Adrenal gland (tissue), 5 donors: ENCODE results near the gene ZNF787.

Experiments
- CTCF ChIP-seq, 6 experiments: fragments of 450-650 bp in 4 of 6; fragments of 200-600 bp in 2 of 6; sonication (generic) in 1 of 6; IDR thresholded peaks; 1 replicate in 5 of 6; 2 replicates in 1 of 6; pipeline versions ENCODE4 v1.5.1 to v1.8.0; 2016 to 2021; ENCODE audit warnings: antibody characterized with exemption in 6 of 6, mild to moderate bottlenecking in 2 of 6, moderate library complexity in 1 of 6
- POLR2A ChIP-seq, 2 donors: fragments of 450-650 bp; IDR thresholded peaks; one replicate each; pipeline ENCODE4 v1.6.1; 2017; ENCODE audit warnings: antibody characterized with exemption in 2 of 2, mild to moderate bottlenecking in 2 of 2, moderate library complexity in 1 of 2
- donor health status: DM: no; HTN: no; CAD: no.

GRCh38 chr19:56150358-56150757 lies 29.3 kb upstream of the ZNF787 start:
- TF ChIP-seq CTCF (IDR thresholded peaks at IDR 0.05) (no peak), POLR2A (IDR thresholded peaks at IDR 0.05) (no peak)
